Activated naive CD8-positive, alpha-beta T cell treated with anti-CD3 and anti-CD28 coated beads, Interleukin-2, amount 10 ng/mL, durations not matched to agents 7 days and 5 days (primary cell): ENCODE data around the gene SIKE1. TPM values are rescaled to one million over a fixed set of nuclear protein-coding genes. Genes with fewer than 3 reads are reported as not detected.

Experiments
- total RNA-seq, 2 experiments: library from RNA; stranded (reverse); gene quantifications; one replicate each; pipeline ENCODE4 v1.2.3, GENCODE V29; 2021

SIKE1 gene
- total RNA-seq, 2 experiments from 2014 or later = 64.9 to 72.7 TPM

Other genes starting within 250 kb of the SIKE1 start
- 10 to 100 TPM; 38.4 to 39.5 TPM for gene BCAS2, start 199.1 kb downstream of the SIKE1 start, total RNA-seq
- under 1 TPM; 0.67 to 0.96 TPM for gene DENND2C, start 110.6 kb downstream of the SIKE1 start, total RNA-seq
- not detected for gene AMPD1, start 85.1 kb downstream of the SIKE1 start, total RNA-seq
- 10 to 100 TPM; 37.4 to 40.2 TPM for gene NRAS, start 63.9 kb downstream of the SIKE1 start, total RNA-seq
- 100 to 1,000 TPM; 401 to 410 TPM for gene CSDE1, start 22.7 kb downstream of the SIKE1 start, total RNA-seq
- gene SYCP1, start 74.2 kb upstream of the SIKE1 start, total RNA-seq = not detected
- gene TSHB, start 249.1 kb upstream of the SIKE1 start, total RNA-seq = not detected